ENCODE results near the gene RAB11A. TPM values are rescaled to one million over a fixed set of nuclear protein-coding genes. Genes with fewer than 3 reads are reported as not detected.

The RAB11A gene
- total RNA-seq, 2 experiments from 2014 or later: 130 to 197 TPM

DNA sequence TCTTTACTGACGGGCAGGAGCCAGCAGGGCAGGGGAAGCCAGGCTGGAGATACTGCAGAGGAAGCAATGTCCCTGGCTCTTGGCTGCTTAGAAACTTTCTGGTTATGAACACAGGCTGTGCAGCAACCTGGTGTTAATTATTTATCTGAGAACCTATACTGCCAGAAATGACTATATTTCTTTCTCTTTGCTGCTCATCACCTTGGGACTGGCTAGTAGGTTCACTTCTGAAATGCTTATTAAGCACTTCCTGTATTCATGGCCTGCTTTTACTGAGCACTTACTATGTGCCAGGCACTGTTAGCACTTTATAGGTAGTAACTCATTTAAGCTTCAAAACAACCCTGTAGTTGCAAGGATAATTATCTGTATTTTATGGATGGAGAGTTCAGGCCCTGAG lies 57.6 kb downstream of the RAB11A start:
- no peaks in the 10 kb centered on the region for H3K9me3 ChIP-seq (ENCODE audit: low read length)
- intact Hi-C loops (cut with micrococcal nuclease; ENCODE audit: unreplicated experiment): no loop called here
- no peak overlapping the region for H3K27ac ChIP-seq (ENCODE audit: low read depth, low read length, poor library complexity, severe bottlenecking)
- POLR2A ChIA-PET: no interaction called here
- no peak overlapping the region for H2AFZ ChIP-seq (ENCODE audit: low read length)
- TF ChIP-seq, protein P1, sequence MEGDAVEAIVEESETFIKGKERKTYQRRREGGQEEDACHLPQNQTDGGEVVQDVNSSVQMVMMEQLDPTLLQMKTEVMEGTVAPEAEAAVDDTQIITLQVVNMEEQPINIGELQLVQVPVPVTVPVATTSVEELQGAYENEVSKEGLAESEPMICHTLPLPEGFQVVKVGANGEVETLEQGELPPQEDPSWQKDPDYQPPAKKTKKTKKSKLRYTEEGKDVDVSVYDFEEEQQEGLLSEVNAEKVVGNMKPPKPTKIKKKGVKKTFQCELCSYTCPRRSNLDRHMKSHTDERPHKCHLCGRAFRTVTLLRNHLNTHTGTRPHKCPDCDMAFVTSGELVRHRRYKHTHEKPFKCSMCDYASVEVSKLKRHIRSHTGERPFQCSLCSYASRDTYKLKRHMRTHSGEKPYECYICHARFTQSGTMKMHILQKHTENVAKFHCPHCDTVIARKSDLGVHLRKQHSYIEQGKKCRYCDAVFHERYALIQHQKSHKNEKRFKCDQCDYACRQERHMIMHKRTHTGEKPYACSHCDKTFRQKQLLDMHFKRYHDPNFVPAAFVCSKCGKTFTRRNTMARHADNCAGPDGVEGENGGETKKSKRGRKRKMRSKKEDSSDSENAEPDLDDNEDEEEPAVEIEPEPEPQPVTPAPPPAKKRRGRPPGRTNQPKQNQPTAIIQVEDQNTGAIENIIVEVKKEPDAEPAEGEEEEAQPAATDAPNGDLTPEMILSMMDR (conservative IDR thresholded peaks at IDR 0.05; ENCODE audit: low read length): no peak
- TF ChIP-seq EZH2phosphoT487 (IDR thresholded peaks at IDR 0.05; ENCODE audit: borderline replicate concordance, low read depth, low read length): no peak
- BruUV-seq (replicated peaks): no TSS peak
- CTCF ChIA-PET (ENCODE audit: unreplicated experiment): no interaction called here
- DNase-seq (ENCODE audit: low spot score): no peak
- H3K79me2 ChIP-seq (ENCODE audit: insufficient read depth, low read depth, low read length): no peaks in the 10 kb centered on the region
- H3K9me2 ChIP-seq (ENCODE audit: insufficient read depth, low read length): no peaks in the 10 kb centered on the region
- no peak overlapping the region for H3K4me2 ChIP-seq (ENCODE audit: low read length)
- H3K36me3 ChIP-seq (ENCODE audit: insufficient read depth, low read length): no peaks in the 10 kb centered on the region
- H4K20me1 ChIP-seq (ENCODE audit: insufficient read depth, low read length): no peaks in the 10 kb centered on the region
- no peak overlapping the region for H3K4me3 ChIP-seq (ENCODE audit: low read depth, low read length, poor library complexity, severe bottlenecking)
- H3K4me1 ChIP-seq (ENCODE audit: insufficient read depth, low read length, poor library complexity, severe bottlenecking): no peaks in the 10 kb centered on the region

DNA sequence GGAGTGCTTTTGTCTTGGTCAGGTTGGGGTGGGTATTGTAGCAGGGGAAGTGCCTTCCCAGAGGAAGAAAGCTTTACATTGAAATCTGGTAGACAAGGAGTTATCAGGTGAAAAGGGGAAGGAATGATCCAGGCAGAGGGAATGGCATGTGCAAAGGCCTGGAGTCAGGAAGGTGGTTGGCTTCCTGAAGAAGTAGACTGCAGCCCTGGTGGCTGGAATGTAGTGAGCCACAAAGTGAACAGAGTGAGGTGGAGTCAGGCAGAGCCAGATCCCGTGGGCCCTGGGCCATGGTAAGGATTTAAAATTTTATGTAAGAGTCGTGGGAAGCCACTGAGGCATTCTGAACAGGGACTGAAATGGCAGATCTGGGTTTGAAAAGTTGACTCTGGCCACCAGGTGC lies 58.3 kb downstream of the RAB11A start:
- H3K4me2 ChIP-seq (ENCODE audit: low read length): no peak overlapping the region
- H3K4me1 ChIP-seq (ENCODE audit: insufficient read depth, low read length, poor library complexity, severe bottlenecking): no peaks in the 10 kb centered on the region
- H3K36me3 ChIP-seq (ENCODE audit: insufficient read depth, low read length): no peaks in the 10 kb centered on the region
- CTCF ChIA-PET (ENCODE audit: unreplicated experiment): no interaction called here
- POLR2A ChIA-PET: no interaction called here
- no peak overlapping the region for H3K4me3 ChIP-seq (ENCODE audit: low read depth, low read length, poor library complexity, severe bottlenecking)
- intact Hi-C loops (cut with micrococcal nuclease; ENCODE audit: unreplicated experiment): no loop called here
- DNase-seq (ENCODE audit: low spot score): no peak
- BruUV-seq (replicated peaks): no TSS peak
- H3K27ac ChIP-seq (ENCODE audit: low read depth, low read length, poor library complexity, severe bottlenecking): no peak overlapping the region
- H3K9me3 ChIP-seq (ENCODE audit: low read length): no peaks in the 10 kb centered on the region
- H4K20me1 ChIP-seq (ENCODE audit: insufficient read depth, low read length): no peaks in the 10 kb centered on the region
- H3K9me2 ChIP-seq (ENCODE audit: insufficient read depth, low read length): no peaks in the 10 kb centered on the region
- TF ChIP-seq EZH2phosphoT487 (IDR thresholded peaks at IDR 0.05; ENCODE audit: borderline replicate concordance, low read depth, low read length): no peak
- TF ChIP-seq, protein P1 (conservative IDR thresholded peaks at IDR 0.05; ENCODE audit: low read length): no peak
- H3K79me2 ChIP-seq (ENCODE audit: insufficient read depth, low read depth, low read length): no peaks in the 10 kb centered on the region
- H2AFZ ChIP-seq (ENCODE audit: low read length): no peak overlapping the region

DNA sequence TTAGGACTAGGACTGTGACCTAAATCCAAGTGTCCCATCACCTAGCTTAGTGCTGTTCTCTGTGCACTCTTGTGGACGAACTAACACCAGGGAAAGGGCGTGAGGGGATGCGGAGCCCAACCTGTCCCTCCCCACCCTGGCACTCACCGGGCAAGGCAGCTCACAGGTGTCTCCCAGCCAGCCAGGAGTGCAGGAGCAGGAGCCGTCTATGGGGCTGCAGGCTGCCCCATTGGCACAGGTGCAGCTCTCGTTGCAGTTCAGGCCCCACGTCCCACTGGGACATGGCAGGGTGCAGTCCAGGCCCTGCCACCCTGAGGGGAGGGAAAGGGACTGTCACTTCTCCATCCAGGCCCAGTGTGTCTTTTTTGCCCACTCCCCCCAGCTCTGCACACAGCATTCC lies 60.3 kb downstream of the RAB11A start:
- no peak overlapping the region for H2AFZ ChIP-seq (ENCODE audit: low read length)
- no peak overlapping the region for H3K27ac ChIP-seq (ENCODE audit: low read depth, low read length, poor library complexity, severe bottlenecking)
- intact Hi-C loops (cut with micrococcal nuclease; ENCODE audit: unreplicated experiment): no loop called here
- H3K4me3 ChIP-seq (ENCODE audit: low read depth, low read length, poor library complexity, severe bottlenecking): no peak overlapping the region
- BruUV-seq (replicated peaks): no TSS peak
- H4K20me1 ChIP-seq (ENCODE audit: insufficient read depth, low read length): no peaks in the 10 kb centered on the region
- H3K36me3 ChIP-seq (ENCODE audit: insufficient read depth, low read length): no peaks in the 10 kb centered on the region
- no peak overlapping the region for H3K4me2 ChIP-seq (ENCODE audit: low read length)
- TF ChIP-seq EZH2phosphoT487 (IDR thresholded peaks at IDR 0.05; ENCODE audit: borderline replicate concordance, low read depth, low read length): no peak
- TF ChIP-seq, protein P1 (conservative IDR thresholded peaks at IDR 0.05; ENCODE audit: low read length): no peak
- no peaks in the 10 kb centered on the region for H3K9me2 ChIP-seq (ENCODE audit: insufficient read depth, low read length)
- no peak for DNase-seq (ENCODE audit: low spot score)
- H3K9me3 ChIP-seq (ENCODE audit: low read length): no peaks in the 10 kb centered on the region
- ChIA-PET CTCF (ENCODE audit: unreplicated experiment) (interaction anchor here (1.2 kb wide), 1 partner anchor 8 kb away, joined by 4 read pairs; no protein-coding TSS in a partner anchor), POLR2A (interaction anchor here (0.5 to 0.7 kb wide), 3 partner anchors 8 to 870 kb away, joined by 3 read pairs; no protein-coding TSS in a partner anchor)
- H3K4me1 ChIP-seq (ENCODE audit: insufficient read depth, low read length, poor library complexity, severe bottlenecking): no peaks in the 10 kb centered on the region
- no peaks in the 10 kb centered on the region for H3K79me2 ChIP-seq (ENCODE audit: insufficient read depth, low read depth, low read length)

Data from OCI-LY7 (cell line).